Adrenal gland (tissue), 5 donors: ENCODE measurements around the gene KRTAP1-3.

ENCODE experiments used
- CTCF ChIP-seq, 6 experiments: fragments of 450-650 bp in 4 of 6; fragments of 200-600 bp in 2 of 6; sonication (generic) in 1 of 6; IDR thresholded peaks; 1 replicate in 5 of 6; 2 replicates in 1 of 6; pipeline versions ENCODE4 v1.5.1 to v1.8.0; 2016 to 2021; ENCODE audit warnings: antibody characterized with exemption in 6 of 6, mild to moderate bottlenecking in 2 of 6, moderate library complexity in 1 of 6
- POLR2A ChIP-seq, 2 donors: fragments of 450-650 bp; IDR thresholded peaks; one replicate each; pipeline ENCODE4 v1.6.1; 2017; ENCODE audit warnings: antibody characterized with exemption in 2 of 2, mild to moderate bottlenecking in 2 of 2, moderate library complexity in 1 of 2
- donor health status: DM: no; HTN: no; CAD: no.

- TF ChIP-seq POLR2A (IDR thresholded peaks at IDR 0.05) (no peak), CTCF (IDR thresholded peaks at IDR 0.05) (no peak)
These were observed 37.3 kb downstream of the KRTAP1-3 start for GRCh38 chr17:40997361-40997760.
